Activated CD4-positive, alpha-beta T cell treated with anti-CD3 and anti-CD28 coated beads, Interleukin-2, amount 50 U/mL, for 48 hours (primary cell): ENCODE results near the gene SLCO4A1.

ENCODE experiments used
- DNase-seq, 2 experiments: peaks; one replicate each; pipeline ENCODE4 v3.0.0-alpha.2; 2020

The SLCO4A1 gene

DNA sequence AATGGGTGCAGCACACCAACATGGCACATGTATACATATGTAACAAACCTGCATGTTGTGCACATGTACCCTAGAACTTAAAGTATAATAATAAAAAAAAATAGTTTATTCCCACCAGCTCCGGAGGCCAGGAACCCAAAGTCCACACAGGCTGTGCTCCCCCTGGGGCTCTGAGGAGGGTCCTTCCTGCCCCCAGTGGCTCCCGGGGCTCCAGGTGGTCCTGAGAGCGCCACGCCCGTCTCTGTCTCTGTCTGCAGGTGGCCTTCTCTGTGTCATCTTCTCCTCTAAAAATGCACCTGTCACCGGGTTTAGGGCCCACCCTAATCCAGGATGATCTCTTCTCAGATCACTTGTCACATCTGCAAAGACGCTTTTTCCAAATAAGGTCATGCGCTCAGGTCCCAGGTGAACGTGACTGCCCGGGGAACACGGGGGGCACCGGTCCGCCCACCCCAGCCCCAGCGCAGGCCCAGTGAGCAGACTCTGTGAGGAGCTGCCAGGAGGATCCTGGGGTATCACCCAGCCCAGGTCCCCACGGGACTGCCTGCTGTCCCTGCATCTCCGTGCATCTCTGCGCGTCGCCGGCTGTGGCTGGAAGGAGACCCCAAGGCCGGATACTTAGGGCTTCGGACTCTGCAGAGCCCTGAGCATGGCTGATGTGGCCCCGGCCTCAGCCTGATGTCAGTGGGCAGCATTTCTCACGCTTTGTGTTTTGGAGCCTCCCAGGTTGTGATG lies 11.8 kb downstream of the SLCO4A1 start:
- DNase-seq = no peak

DNA sequence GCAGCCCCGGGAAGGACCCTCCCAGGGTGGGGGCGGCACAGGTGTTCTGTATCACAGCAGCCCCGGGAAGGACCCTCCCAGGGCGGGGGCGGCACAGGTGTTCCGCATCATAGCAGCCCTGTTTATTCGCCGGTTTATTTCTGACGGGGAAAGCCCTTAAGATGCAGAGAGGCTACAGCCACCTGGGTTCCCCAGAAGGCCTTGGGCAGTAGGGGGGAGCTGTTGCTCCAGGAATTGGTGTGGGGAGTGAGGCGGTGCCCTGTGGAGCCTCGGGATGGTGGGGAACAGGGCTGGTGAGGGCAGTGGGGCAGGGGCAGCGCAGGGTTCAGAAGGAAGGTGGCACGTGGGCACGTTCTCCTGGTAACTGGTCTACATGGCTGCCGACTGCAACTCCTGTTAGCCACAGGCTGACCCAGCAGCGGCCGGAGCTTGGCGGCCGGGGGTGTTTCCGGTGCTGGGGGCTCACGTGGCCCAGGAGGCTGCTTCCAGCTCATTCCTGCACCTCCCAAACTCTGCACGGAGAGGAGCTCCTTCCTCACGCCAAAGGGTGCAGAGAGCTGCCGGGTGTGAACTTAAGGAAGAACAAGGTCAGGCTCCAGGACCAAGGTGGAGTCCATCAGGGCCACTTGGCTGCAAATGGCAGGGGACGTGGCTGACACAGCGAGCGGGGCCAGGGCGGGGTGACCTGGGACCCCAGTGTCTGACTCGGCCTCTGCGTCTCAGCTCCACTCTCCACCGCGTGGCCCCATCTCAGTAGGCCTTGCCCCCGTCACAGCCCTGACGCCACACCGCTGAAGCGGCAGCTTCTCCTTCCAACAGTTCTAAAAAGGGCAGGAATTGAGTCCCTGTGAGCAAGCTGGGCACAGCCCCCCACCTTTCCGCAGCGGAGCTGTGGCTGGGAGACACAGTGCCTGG lies 13.2 kb downstream of the SLCO4A1 start:
- DNase-seq = no peak

DNA sequence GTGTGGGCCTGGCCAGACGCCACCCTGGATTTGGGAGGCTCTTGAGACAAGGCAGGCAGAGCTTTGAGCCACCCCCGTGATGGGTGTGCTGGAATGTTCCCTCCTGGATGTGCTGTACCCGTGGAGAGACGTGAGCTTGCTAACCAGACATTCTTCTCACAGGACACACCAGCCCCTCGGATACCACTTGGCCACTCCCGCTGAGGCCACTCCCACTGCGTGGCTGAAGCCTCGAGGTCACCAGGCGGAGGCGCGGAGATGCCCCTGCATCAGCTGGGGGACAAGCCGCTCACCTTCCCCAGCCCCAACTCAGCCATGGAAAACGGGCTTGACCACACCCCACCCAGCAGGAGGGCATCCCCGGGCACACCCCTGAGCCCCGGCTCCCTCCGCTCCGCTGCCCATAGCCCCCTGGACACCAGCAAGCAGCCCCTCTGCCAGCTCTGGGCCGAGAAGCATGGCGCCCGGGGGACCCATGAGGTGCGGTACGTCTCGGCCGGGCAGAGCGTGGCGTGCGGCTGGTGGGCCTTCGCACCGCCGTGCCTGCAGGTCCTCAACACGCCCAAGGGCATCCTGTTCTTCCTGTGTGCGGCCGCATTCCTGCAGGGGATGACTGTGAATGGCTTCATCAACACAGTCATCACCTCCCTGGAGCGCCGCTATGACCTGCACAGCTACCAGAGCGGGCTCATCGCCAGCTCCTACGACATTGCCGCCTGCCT lies 14.1 kb downstream of the SLCO4A1 start:
- DNase-seq = no peak

DNA sequence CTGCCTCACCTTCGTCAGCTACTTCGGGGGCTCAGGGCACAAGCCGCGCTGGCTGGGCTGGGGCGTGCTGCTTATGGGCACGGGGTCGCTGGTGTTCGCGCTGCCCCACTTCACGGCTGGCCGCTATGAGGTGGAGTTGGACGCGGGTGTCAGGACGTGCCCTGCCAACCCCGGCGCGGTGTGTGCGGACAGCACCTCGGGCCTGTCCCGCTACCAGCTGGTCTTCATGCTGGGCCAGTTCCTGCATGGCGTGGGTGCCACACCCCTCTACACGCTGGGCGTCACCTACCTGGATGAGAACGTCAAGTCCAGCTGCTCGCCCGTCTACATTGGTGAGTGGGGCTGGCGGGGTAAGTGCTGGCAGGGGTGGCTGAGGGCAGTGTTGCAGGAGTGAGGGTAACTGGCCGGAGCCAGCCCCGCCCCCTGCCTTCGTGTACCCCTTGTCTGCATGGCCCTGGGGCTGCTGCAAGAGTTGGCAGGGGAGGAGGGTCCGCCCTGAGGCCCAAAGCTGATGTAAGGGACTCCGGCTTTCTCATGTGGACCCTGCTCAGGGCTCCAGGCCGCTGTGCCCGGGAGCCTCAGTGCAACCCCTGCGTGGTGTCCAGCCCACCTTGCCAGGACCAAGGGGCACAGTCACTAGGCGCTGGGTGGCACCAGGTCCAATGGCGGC lies 14.8 kb downstream of the SLCO4A1 start:
- DNase-seq = no peak

DNA sequence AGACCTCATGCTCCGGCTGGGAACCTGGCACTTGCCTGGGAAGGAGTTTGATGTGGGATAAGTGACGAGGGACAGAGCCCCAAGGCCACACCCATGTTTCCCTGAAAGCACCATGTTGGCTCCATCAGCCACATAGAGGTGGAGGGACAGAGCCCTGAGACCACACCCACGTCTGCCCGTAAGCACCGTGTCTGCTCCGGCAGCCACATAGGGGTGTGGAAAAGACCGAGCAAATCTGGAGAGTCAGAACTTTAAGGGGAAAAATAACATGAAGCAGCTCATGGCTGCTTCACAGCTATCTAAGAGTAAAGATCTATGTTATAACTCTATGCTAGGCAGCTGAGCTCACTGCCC lies 15.3 kb downstream of the SLCO4A1 start:
- DNase-seq = no peak

DNA sequence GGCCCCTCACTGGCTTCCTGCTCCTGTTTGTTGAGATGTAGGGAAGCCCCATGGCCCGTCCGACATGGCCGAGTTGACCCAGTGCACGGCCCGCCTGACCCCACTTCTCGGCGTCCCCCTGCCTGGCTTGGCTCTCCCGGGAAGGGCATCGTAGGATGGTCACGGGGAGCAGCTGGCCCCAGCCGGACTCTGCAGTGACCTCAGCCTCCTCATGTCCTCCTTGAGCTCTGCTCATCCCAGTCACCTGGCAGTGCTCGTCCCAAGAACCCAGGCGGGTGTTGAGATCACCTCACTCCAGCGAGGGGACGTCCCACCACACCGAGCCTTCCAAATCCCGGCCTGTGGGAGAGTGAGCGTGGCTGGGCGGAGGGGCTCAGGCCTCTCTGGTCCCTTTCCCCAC lies 15.7 kb downstream of the SLCO4A1 start:
- no peak for DNase-seq

DNA sequence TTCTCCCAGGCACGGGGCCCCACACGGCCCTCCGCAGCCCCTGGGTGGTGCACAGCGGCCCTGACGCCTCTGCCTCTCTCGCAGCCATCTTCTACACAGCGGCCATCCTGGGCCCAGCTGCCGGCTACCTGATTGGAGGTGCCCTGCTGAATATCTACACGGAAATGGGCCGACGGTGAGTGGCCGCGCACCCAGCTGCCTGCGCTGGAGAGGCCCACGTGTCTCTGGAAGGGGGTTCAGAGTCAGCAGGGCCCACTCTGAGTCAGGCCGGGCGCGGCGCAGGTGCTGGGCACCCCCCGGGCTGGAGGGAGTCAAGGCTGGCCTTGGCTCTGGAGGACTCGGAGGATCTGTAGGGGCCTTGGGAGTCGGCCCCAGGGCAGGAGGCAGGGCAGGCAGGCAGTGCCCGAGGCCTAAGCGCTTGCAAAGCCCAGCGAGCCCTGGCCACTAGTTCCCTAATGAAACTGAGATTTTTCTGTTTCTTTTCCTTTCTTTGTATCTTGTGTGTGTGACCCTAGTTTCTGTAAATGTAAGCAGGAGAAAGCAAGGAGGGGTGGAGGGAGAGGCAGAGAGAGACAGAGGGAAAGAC lies 16.4 kb downstream of the SLCO4A1 start:
- no peak for DNase-seq

DNA sequence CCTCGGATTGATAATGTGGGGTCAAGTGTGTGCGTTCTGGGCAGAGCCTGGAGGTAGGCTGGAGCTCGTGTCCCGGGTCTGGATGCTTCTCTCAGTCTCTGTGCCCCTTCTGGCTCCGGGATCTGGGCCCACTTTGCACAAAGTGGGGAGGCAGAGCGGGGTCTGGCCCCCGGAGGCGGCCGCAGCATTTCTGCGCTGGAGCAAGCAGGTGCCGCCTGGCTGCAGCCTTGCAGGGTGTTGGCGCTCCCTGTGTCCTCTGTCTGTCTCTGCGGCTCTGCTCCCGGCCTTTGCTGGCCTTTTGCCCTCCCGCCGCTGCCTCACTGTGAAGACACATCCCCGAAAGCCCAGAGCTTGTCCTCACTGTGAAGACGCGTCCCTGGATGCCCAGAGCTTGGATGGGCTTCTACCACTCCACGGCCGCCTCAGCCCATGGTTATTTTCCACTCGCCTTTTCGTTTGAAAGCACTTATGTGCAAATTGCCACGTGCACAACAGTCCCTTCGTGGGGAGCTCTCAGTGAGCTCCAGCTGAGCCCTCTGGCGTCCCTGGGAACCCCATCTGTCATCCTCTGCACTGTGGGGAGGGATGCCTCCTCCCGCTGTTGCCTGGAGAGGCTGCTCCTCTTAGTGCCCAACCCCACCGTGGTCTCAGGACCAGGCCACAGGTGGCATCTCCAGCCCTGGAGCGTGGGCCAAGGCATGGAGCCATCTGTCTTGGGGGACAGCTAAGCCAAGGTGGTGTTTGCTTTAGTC lies 17.4 kb downstream of the SLCO4A1 start:
- no peak for DNase-seq

DNA sequence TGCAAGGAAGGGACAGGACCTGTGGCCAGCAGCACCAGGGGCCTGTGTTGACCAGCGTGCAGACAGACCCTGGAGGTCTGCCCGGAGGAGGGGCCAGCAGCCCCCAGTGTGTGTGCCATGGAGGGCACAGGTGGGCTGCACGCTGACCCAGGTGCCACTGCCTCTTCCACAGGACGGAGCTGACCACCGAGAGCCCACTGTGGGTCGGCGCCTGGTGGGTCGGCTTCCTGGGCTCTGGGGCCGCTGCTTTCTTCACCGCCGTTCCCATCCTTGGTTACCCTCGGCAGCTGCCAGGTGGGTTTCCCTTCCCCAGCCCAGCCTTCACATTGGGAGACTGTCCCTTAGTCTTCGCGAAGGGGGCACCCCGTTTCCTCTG lies 17.9 kb downstream of the SLCO4A1 start:
- DNase-seq = no peak

DNA sequence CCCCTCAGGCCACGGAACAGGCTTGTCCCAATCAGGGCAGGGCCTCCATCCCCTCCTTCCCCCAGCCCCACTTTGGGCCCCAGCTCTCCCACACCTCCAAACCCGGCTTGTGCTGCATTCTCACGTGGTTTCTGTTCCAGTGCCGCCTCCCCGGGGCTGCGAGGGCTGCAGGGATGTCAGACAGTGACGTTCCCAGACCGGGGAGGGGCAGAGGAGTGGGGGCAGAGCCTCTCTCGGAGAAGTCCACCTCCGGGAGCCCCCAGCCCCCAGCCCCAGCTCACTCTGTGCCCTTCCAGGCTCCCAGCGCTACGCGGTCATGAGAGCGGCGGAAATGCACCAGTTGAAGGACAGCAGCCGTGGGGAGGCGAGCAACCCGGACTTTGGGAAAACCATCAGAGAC lies 18.5 kb downstream of the SLCO4A1 start:
- DNase-seq = no peak

DNA sequence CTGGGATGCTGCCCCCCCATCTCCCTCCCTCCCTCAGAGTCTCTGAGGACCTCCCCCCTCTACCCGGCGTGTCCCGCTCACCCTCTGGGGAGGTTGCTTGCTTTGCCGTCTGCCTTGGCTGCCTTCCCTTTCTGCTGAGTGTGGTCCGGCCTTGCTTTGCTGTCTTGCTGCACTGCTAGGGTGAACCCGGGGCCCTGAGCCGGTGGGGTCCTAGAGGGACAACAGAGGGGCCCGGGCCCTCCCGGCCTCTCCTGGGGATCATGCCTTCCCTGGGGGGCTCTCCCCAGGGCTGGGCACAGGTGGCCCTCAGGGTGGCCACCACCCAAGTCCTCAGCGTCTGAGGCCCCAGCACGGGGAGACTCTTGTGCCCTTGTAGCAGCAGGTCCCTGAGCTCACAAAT lies 19.3 kb downstream of the SLCO4A1 start:
- DNase-seq = no peak

DNA sequence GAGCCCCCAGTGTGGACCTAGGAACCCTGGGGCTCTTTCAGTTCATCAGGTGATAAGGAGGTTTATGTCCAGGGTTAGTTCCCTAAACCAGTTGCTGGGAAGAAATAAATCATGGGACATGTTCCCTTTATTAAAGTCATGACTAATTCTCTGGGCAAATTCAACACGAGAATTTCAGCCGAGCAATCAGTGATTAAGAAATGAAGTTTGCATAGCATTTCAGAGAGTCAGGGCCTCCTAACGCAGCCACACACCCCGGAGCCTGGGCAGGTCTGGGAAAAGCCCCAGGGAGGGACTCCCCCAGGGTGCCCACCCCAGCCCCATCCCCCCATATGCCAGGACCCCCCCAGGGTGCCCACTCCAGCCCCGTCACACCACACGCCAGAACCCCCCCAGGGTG lies 20.1 kb downstream of the SLCO4A1 start:
- no peak for DNase-seq

DNA sequence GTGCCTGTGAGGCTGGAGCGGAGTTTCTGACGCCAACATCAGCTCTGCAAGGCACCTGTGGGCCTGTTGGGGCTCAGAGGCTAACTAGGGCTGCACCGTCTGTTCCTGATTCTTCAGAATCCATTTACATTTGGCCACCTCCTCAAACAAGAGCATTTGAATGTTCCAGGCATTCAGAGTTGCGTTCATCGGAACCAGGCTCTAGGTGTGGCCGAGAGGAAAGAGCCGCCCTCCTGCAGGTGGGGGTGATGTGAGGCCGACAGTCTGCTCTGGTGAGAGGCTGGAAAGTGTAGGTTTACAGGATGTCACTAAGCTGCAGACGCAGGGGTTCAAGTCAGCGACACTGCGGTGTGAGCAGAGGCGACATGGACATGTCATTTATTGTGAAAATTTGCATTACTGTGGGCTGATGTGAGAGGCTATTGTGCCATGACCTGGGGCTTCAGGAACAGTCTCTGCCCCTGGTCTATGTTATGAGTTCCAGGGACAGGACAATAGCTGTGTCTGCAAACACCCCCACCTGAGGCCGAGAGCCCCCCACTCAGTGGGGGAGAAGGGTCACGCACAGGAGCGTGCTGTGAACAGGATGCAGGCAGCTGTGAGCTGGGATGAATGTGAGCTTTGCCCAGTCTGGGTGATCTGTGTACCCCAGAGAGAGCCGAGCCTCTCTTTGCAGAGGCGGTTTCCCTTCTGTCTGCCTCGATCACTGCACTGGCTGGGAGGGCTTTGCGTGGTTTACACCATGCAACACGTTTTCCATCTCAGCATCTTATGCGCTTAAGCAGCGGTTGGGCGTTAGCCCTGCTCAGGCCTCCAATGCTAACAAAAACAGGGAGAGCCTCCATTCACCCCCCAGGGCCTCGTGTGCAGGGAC lies 21.1 kb downstream of the SLCO4A1 start:
- no peak for DNase-seq

DNA sequence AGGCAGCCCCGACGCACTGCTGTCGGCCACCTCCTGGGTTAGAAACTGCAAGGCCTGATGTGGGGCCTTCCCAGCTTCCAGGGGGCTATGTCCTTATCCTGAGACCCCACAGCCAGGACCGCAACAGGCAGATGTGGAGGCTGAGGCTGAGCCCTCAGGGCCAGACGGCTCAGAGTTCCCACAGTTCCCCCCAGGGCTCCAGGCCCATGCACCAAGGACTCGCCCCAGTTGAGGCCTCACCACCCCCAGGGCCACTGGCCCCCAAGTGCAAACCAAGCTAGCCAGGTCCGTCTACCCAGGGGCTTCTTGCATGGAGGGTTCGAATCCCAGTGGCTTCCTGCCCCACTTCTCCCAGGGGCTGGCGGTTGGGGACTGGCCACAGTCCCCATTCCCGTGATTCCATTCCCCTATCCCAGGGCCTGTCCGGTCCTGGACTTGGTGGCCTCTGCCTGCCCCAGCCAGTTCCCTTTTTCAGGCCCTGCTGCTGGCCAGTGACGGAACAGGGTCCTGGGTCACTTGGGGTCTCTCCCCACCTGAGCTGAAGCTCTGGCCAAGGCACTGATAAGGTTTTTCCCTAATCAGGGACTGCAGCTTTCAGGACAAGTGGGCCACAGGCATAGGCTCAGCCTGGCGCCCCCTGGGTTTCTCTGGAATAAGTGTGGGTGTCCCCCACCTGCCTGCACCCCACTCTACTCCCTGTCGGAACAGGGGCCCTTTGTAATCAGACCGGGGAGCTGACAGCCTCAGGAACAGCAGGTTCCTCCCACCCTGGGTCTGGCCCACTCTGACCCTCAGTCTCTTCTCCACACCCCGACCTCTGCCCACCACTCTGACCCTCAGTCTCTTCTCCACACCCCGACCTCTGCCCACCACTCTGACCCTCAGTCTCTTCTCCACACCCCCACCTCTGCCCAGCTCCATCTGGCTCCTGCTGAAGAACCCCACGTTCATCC lies 22.0 kb downstream of the SLCO4A1 start:
- no peak for DNase-seq

DNA sequence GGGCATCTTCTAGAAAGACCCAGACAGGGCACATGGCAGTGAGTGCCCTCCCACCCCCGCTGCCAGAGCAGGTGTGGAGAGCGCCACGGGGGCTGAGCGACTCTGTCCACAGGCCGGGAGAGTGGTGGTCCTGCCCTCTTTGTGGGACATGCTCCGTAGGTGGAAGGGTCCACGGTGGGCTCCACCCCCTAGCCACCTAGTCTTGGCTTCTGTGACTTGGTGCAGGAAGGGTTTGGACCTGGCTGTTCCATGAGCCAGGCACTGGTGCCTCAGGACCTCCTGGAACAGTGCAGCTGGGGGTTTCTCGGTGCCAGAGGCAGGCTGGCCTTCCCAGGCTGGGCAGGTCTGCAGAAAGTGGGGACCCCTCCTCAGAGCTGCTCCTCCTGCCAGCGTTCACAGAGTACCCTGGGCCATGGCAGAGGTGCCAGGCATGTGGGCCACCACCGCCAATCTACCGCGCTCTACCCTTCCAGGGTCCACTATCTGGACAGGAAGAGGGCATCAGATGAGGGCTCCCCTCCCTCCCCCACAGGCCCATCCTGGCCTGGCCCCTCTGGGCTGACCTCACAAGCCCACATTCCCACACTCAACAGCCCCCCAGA lies 23.0 kb downstream of the SLCO4A1 start:
- DNase-seq = no peak

DNA sequence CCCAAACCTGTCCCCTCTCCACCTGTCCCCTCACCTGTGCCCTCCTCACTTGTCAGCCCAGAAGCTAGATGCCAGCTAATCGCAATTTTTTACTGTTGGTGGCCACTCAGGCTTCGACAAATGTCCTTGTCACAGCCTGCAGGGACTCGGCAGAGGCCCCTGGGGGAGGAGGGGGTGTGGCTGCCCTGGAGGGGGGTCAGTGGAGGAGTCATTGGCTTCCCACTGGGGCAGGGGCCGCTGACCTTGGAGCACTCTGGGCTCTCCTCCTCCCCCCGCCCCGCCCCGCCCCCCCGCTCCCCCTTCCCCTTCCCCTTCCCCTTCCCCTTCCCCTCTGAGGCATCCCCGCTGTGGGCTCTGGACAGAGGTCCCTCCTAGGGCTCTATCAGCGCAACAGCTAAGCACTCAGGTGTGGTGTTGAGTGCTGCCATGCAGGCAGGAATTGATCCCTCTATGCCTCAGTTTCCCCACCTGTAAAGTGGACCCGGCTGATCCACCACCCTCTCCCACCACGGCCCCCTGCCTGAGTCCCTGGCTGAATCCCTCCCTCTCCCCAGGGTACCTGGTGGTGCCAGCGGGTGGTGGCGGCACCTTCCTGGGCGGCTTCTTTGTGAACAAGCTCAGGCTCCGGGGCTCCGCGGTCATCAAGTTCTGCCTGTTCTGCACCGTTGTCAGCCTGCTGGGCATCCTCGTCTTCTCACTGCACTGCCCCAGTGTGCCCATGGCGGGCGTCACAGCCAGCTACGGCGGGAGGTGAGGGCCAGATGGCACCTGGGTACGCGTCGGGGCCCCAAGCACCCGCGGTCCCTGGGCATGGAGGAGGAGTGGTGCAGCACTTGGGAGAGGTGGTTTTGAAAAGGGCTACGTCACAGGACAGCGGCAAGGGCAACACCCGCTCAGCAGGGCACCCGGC lies 23.8 kb downstream of the SLCO4A1 start:
- no peak for DNase-seq

DNA sequence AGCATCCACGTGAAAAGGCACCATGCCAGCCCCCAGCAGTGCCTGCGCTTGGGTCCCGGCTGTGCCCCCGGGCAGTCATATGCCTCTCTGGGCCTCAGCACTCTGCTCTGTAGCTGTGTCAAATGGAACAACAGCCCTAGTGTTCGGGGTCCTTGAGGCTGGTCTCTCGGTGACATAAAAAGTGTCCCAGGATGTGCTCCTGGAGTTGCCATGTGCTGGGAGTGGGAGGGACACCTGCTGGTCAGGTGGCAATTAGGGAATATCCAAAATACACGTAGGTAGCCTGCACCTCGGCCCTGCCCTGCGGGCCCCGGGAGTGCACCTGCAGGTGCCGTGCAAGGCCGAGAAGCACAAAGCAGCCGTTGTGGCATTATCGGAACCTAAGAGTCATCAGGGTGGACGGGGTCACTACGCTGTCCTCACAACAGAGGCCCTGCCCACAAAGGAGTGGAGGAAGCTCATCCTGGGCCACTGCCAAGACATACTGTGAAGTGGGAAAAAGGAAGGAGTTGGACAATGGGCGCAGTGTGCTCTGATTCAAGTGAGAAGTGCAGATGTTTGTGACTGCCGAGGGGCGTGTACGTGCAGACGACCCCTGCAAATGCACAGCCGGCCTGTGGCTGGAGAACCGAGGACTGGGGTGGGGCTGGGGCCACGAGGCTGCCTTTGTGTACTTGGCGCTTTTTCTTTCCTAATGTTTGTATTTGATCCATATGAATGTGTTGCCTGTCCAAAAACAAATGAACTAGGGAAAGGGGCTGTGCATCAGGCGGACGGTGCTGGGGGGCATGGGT lies 24.6 kb downstream of the SLCO4A1 start:
- DNase-seq = no peak
